ENCODE data around the gene LRIG3.

DNA sequence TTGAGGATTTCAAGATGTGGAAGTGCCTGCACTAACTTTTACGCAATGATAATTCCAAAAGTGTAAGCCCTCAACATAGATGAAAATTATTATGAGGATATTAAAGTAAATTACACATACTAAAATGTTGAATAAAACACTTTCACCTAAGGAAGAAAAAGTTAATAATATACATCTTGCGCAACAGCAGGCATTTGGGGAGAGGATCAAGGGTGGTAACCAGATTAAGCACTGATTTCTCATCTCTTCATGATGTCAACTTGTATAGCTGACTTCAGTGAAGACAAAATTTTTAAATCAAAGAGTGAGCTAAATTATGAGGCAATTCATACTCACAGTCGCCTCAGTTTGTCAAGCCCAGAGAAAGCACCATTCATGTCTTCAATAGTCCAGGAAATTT is 33.8 kb downstream of the LRIG3 start:
- TF ChIP-seq, protein P1, sequence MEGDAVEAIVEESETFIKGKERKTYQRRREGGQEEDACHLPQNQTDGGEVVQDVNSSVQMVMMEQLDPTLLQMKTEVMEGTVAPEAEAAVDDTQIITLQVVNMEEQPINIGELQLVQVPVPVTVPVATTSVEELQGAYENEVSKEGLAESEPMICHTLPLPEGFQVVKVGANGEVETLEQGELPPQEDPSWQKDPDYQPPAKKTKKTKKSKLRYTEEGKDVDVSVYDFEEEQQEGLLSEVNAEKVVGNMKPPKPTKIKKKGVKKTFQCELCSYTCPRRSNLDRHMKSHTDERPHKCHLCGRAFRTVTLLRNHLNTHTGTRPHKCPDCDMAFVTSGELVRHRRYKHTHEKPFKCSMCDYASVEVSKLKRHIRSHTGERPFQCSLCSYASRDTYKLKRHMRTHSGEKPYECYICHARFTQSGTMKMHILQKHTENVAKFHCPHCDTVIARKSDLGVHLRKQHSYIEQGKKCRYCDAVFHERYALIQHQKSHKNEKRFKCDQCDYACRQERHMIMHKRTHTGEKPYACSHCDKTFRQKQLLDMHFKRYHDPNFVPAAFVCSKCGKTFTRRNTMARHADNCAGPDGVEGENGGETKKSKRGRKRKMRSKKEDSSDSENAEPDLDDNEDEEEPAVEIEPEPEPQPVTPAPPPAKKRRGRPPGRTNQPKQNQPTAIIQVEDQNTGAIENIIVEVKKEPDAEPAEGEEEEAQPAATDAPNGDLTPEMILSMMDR (conservative IDR thresholded peaks at IDR 0.05 in 1 of 2, IDR thresholded peaks at IDR 0.05 in 1 of 2; ENCODE audit: low read depth in 1 of 2, low read length in 2 of 2) = no peak
- TF ChIP-seq EZH2 (IDR thresholded peaks at IDR 0.05; ENCODE audit: low read length, missing control alignments) = no peak
